Osteocyte (in vitro differentiated cells): ENCODE measurements around the gene AP5M1. TPM values are rescaled to one million over a fixed set of nuclear protein-coding genes. Genes with fewer than 3 reads are reported as not detected.
A peak's percentile ranks its signal among the peaks of the same experiment; 100 is the strongest.
"Not testable (repeated sequence)": the region's sequence is repeated elsewhere in the genome, so short reads cannot be mapped to it uniquely, and the experiment has no call there.

Source experiments
- DNase-seq: peaks from one replicate; pipeline ENCODE4 v3.0.0; 2021; ENCODE audit warnings: mixed read lengths; ENCODE audit not compliant: unreplicated experiment; ENCODE audit errors: extremely low spot score
- H3K27ac Mint-ChIP-seq: one replicate; pipeline ENCODE4 v1.8.0; 2021; ENCODE audit warnings: mild to moderate bottlenecking, mixed read lengths; ENCODE audit not compliant: unreplicated experiment
- H3K27me3 Mint-ChIP-seq: one replicate; pipeline ENCODE4 v1.8.0; 2021; ENCODE audit warnings: mixed read lengths; ENCODE audit not compliant: unreplicated experiment
- H3K36me3 Mint-ChIP-seq: one replicate; pipeline ENCODE4 v1.8.0; 2021; ENCODE audit warnings: mixed read lengths; ENCODE audit not compliant: unreplicated experiment
- H3K4me1 Mint-ChIP-seq: one replicate; pipeline ENCODE4 v1.8.0; 2021; ENCODE audit warnings: mixed read lengths; ENCODE audit not compliant: unreplicated experiment
- H3K4me3 Mint-ChIP-seq: one replicate; pipeline ENCODE4 v1.8.0; 2021; ENCODE audit warnings: mild to moderate bottlenecking, moderate library complexity, mixed read lengths; ENCODE audit not compliant: unreplicated experiment
- H3K9me3 Mint-ChIP-seq: one replicate; pipeline ENCODE4 v1.8.0; 2021; ENCODE audit warnings: mixed read lengths; ENCODE audit not compliant: unreplicated experiment
- CTCF ChIP-seq: fragments of 200-600 bp; sonication (generic); IDR thresholded peaks from 2 replicates; pipeline ENCODE4 v1.5.0; 2021; ENCODE audit warnings: antibody characterized with exemption, mild to moderate bottlenecking, moderate library complexity
- long read RNA-seq: library from polyadenylated mRNA; unstranded; transcript quantifications from one replicate; pipeline ENCODE4 v2.0.0, GENCODE V29; 2021
- total RNA-seq: library from RNA; stranded (reverse); gene quantifications from 2 replicates; pipeline ENCODE4 v1.2.1, GENCODE V29; 2021

AP5M1 gene
- 36.0 and 40.2 TPM in 2 replicates for total RNA-seq
- long read RNA-seq, full-length matches to known transcripts, result 248 of 278 reads
- long read RNA-seq, partial matches to known transcripts, result 9 of 278 reads
- long read RNA-seq, other reads (novel, unspliced or antisense), result 21 of 278 reads

DNA sequence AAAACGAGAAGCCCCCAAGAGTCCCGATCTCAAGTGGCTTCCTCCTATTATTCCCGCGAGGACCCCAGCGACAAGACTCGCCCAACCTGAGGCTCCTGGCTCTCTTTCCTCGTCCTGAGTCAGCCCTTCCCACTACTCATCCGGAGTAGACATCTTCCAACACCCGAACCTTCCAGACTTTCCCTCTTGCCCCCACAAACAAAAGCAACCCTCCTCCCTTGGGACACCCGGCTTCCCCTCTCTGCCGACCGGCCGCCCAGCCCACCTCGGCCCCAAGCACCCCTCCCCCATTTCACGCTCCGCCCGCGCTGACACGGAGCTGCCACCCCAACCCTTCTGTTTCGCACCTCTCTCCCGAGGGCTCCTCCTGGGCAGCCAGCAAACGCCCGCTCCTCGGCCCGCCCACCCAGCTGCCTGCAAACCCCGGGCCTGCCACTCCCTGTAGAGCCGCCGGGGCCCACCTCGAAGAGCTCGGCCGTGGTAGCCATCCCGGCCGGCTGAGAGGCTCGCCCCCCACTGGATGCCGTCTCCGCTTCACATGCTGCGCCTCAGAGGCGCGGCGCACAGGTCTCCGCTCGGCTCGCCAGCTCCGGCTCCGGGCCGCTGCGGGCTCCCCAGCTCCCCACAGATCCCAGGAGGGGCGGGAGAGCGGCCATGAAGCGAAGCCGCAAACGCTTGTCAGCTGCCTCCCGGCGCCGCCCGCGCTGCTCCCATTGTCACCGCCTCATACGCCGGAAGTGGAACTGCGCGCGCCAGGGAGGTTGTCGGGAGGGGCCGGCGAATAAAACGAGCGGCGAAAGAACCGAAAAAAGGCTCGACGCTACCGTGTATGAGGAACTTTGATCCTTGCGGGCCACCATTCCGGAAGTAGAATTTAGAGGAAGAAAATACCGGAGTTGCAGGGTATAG lies at the start of gene AP5M1, which contains the start of gene EXOC5:
Gene AP5M1, plus strand, starts transcription at position 811 of the 909 bp plus-strand sequence. CDS start 344 bp downstream, outside the sequence.
Gene EXOC5, minus strand, starts transcription at position 745 of the 909 bp plus-strand sequence. Its CDS starts 257 bp downstream, at position 488.
- no peaks in the 10 kb centered on the region for H3K27me3 Mint-ChIP-seq
- peak; percentile 95 for DNase-seq
- H3K36me3 Mint-ChIP-seq, result peaks cover 4% of the 10 kb centered on the region
- peaks cover 44% of the 10 kb centered on the region for H3K4me1 Mint-ChIP-seq
- H3K9me3 Mint-ChIP-seq, result no peaks in the 10 kb centered on the region
- TF ChIP-seq CTCF, result no peak
- H3K27ac Mint-ChIP-seq, result peak within 1 kb of the TSS; percentile 97
- H3K4me3 Mint-ChIP-seq, result peak within 1 kb of the TSS; percentile 93

- no peak for DNase-seq
- H3K4me1 Mint-ChIP-seq, result peaks cover 8% of the 10 kb centered on the region
- no peaks in the 10 kb centered on the region for H3K27me3 Mint-ChIP-seq
- no peak overlapping the region for H3K4me3 Mint-ChIP-seq
- TF ChIP-seq CTCF, result no peak
- no peaks in the 10 kb centered on the region for H3K9me3 Mint-ChIP-seq
- H3K36me3 Mint-ChIP-seq, result peaks cover 39% of the 10 kb centered on the region
- H3K27ac Mint-ChIP-seq, result no peak overlapping the region
These were observed 46.8 kb upstream of the AP5M1 start for GRCh38 chr14:57221931-57222330.

DNA sequence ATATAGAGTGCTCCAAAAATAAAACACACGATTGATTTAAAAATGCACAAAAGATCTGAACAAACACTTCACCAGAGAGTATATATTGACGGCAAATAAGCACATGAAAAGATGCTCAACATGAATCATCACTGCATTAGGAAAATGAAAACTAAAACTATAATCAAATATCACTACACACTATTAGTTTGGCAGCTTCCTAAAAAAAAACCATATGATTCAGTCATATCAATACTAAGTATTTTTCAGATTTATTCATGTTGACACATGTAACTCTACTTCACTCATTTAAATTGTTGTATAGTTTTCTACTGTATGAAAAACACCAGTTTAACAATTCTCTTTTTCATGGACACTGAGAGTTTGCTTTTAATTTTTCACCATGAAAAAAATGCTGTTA lies 41.7 kb upstream of the AP5M1 start:
- Mint-ChIP-seq H3K27ac (no peak overlapping the region), H3K36me3 (peaks cover 34% of the 10 kb centered on the region), H3K27me3 (no peaks in the 10 kb centered on the region), H3K9me3 (no peaks in the 10 kb centered on the region), H3K4me3 (no peak overlapping the region), H3K4me1 (no peaks in the 10 kb centered on the region)
- no peak for TF ChIP-seq CTCF
- no peak for DNase-seq

GRCh38 chr14:57228320-57228719 lies 40.5 kb upstream of the AP5M1 start:
- not testable (repeated sequence) for H3K27ac Mint-ChIP-seq, H3K4me3 Mint-ChIP-seq

DNA sequence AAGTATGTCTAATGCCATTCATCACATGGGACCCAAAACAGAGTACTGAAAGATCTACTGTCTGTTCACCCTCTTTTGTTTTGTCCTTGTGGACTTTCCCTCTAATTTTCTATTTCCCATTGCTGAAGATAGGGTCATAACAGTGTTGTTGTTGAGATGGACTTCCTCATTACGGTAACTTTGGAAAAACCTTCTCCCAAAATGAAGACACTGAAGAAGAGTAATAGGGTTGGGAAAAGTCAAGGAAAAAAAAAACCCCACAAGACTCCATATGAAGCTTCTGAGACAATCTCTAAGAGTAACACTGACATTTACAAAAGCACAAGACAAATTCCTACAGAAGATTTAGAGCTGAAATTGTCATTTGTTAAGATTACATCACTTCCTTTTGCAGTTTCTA lies 36.8 kb upstream of the AP5M1 start:
- Mint-ChIP-seq H3K27ac (no peak overlapping the region), H3K27me3 (no peaks in the 10 kb centered on the region), H3K4me1 (no peaks in the 10 kb centered on the region), H3K36me3 (peaks cover 32% of the 10 kb centered on the region), H3K4me3 (no peak overlapping the region), H3K9me3 (no peaks in the 10 kb centered on the region)
- no peak for TF ChIP-seq CTCF
- DNase-seq, result no peak

More at GRCh38 chr14:57228320-57228719, 40.5 kb upstream of the AP5M1 start:
- not testable (repeated sequence) for H3K4me1 Mint-ChIP-seq, DNase-seq, H3K9me3 Mint-ChIP-seq, H3K27me3 Mint-ChIP-seq
- peaks cover 42% of the 10 kb centered on the region for H3K36me3 Mint-ChIP-seq

- H3K36me3 Mint-ChIP-seq, result peaks cover 15% of the 10 kb centered on the region
- H3K4me1 Mint-ChIP-seq, H3K9me3 Mint-ChIP-seq, H3K27me3 Mint-ChIP-seq, H3K4me3 Mint-ChIP-seq, H3K27ac Mint-ChIP-seq, DNase-seq: not testable (repeated sequence)
These were observed 28.7 kb upstream of the AP5M1 start for GRCh38 chr14:57240115-57240514.
